B cell (primary cell): ENCODE results near the gene CNKSR3. TPM values are rescaled to one million over a fixed set of nuclear protein-coding genes. Genes with fewer than 3 reads are reported as not detected.
"Not testable (repeated sequence)": the region's sequence is repeated elsewhere in the genome, so short reads cannot be mapped to it uniquely, and the experiment has no call there.

ENCODE experiments used
- ATAC-seq: fragments of 200-7000 bp; cut with Tn5 transposase; one replicate; pipeline ENCODE4 v1.10.0; 2021; ENCODE audit warnings: low read depth, mild to moderate bottlenecking, moderate number of reproducible peaks, moderate library complexity
- CTCF ChIA-PET: fragments of 350-600 bp; sonication (Branson Sonifier 250); formaldehyde crosslinking; loops from one replicate; lab custom pipeline; 2021; ENCODE audit warnings: antibody characterized with exemption, inconsistent platforms; lab: Charles Lee
- POLR2A ChIA-PET: fragments of 350-600 bp; sonication (Branson Sonifier 250); formaldehyde crosslinking; loops from one replicate; lab custom pipeline; 2021; ENCODE audit warnings: antibody characterized with exemption; lab: Charles Lee
- DNase-seq: peaks from one replicate; pipeline ENCODE4 v3.0.0; 2013
- H2AFZ ChIP-seq: 2 replicates; pipeline ENCODE4 v1.6.1; 2012; ENCODE audit warnings: mild to moderate bottlenecking, low read depth, low read length; ENCODE audit not compliant: insufficient read depth, poor library complexity, severe bottlenecking
- H3K27ac ChIP-seq, 2 donors: 1 replicate in 1 of 2; 2 replicates in 1 of 2; pipeline ENCODE4 v1.5.1; 2012 to 2013; ENCODE audit warnings: low read length in 2 of 2, mild to moderate bottlenecking in 2 of 2, moderate library complexity in 1 of 2
- H3K27me3 ChIP-seq, 4 experiments: fragments of 200-600 bp in 1 of 4; sonication (generic) in 1 of 4; replicated peaks in 1 of 4; 1 replicate in 2 of 4; 2 replicates in 2 of 4; pipeline versions ENCODE4 v1.6.1 to v1.7.0; 2013 to 2016; ENCODE audit warnings: low read length in 3 of 4, mild to moderate bottlenecking in 2 of 4, mixed read lengths in 1 of 4, moderate library complexity in 1 of 4; ENCODE audit not compliant: insufficient read depth in 4 of 4, control insufficient read depth in 3 of 4; ENCODE audit errors: control extremely low read depth in 1 of 4
- H3K36me3 ChIP-seq, 2 experiments: replicated peaks in 1 of 2; 1 replicate in 1 of 2; 2 replicates in 1 of 2; pipeline versions ENCODE4 v1.6.1 to v1.7.1; 2013; ENCODE audit warnings: low read length in 1 of 2; ENCODE audit not compliant: insufficient read depth in 2 of 2, control insufficient read depth in 1 of 2; ENCODE audit errors: control extremely low read depth in 1 of 2, extremely low read depth in 1 of 2
- H3K4me1 ChIP-seq, 2 donors: fragments of 200-600 bp in 1 of 2; sonication (generic) in 1 of 2; 1 replicate in 1 of 2; 2 replicates in 1 of 2; pipeline versions ENCODE4 v1.5.1 to v1.6.1; 2013 to 2017; ENCODE audit warnings: low read length in 2 of 2; ENCODE audit not compliant: control insufficient read depth in 2 of 2, insufficient read depth in 2 of 2
- H3K4me2 ChIP-seq: replicated peaks from 2 replicates; pipeline ENCODE3; 2012; ENCODE audit warnings: mild to moderate bottlenecking, low read depth, low read length; ENCODE audit not compliant: poor library complexity, severe bottlenecking
- H3K4me3 ChIP-seq, 5 experiments: fragments of 200-600 bp in 1 of 5; sonication (generic) in 1 of 5; 1 replicate in 3 of 5; 2 replicates in 2 of 5; pipeline versions ENCODE4 v1.5.1 to v1.7.0; 2011 to 2016; ENCODE audit warnings: low read length in 4 of 5, mild to moderate bottlenecking in 4 of 5, low read depth in 2 of 5, control low read depth in 1 of 5, moderate library complexity in 1 of 5; ENCODE audit not compliant: insufficient read depth in 1 of 5; ENCODE audit errors: control extremely low read depth in 1 of 5, extremely low read depth in 1 of 5
- H3K79me2 ChIP-seq: fragments of 200-600 bp; sonication (generic); one replicate; pipeline ENCODE4 v1.6.0; 2016; ENCODE audit warnings: low read length; ENCODE audit not compliant: control insufficient read depth, insufficient read depth
- H3K9ac ChIP-seq: fragments of 200-600 bp; sonication (generic); 2 replicates; pipeline ENCODE4 v1.6.1; 2017; ENCODE audit warnings: mild to moderate bottlenecking, low read length, moderate library complexity
- H3K9me3 ChIP-seq, 3 donors: one replicate each; pipeline versions ENCODE4 v1.6.1 to v1.7.1; 2013; ENCODE audit warnings: low read length in 2 of 3; ENCODE audit not compliant: control insufficient read depth in 2 of 3, insufficient read depth in 1 of 3; ENCODE audit errors: control extremely low read depth in 1 of 3
- H4K20me1 ChIP-seq: 2 replicates; pipeline ENCODE4 v1.6.0; 2012; ENCODE audit warnings: mild to moderate bottlenecking, low read length; ENCODE audit not compliant: insufficient read depth, control insufficient read depth, poor library complexity, severe bottlenecking
- H3K27ac Mint-ChIP-seq: one replicate; pipeline ENCODE4 v1.8.0; 2021; ENCODE audit warnings: mixed read lengths
- H3K27me3 Mint-ChIP-seq: one replicate; pipeline ENCODE4 v1.8.0; 2021; ENCODE audit warnings: mixed read lengths
- H3K4me1 Mint-ChIP-seq: one replicate; pipeline ENCODE4 v1.8.0; 2021; ENCODE audit warnings: mixed read lengths
- H3K4me3 Mint-ChIP-seq: one replicate; pipeline ENCODE4 v1.8.0; 2021; ENCODE audit warnings: mixed read lengths
- H3K9me3 Mint-ChIP-seq: one replicate; pipeline ENCODE4 v1.8.0; 2022; ENCODE audit warnings: mixed read lengths; ENCODE audit not compliant: insufficient read depth
- CTCF ChIP-seq: fragments of 200-600 bp; IDR thresholded peaks from one replicate; pipeline ENCODE4 v1.8.0; 2022; ENCODE audit warnings: antibody characterized with exemption, mild to moderate bottlenecking
- EZH2 ChIP-seq: IDR thresholded peaks from 2 replicates; pipeline ENCODE4 v1.6.1; 2012; ENCODE audit warnings: borderline replicate concordance, low read depth, mild to moderate bottlenecking, moderate library complexity, low read length; ENCODE audit not compliant: insufficient read depth, poor library complexity, severe bottlenecking
- WGBS: methylation state at CpG from one replicate; pipeline ENCODE4 v1.1.5; 2013; ENCODE audit warnings: missing lambda C conversion rate; ENCODE audit not compliant: insufficient coverage; 5-methylcytosine and 5-hydroxymethylcytosine counted together
- intact Hi-C: fragments of 100-400 bp; cut with micrococcal nuclease; formaldehyde crosslinking; loops from one replicate; pipeline ENCODE4 v1.10.0; 2022
- polyA plus RNA-seq: library from polyadenylated mRNA; depleted of rRNA; stranded (reverse); fragments of >200 nt; gene quantifications from 2 replicates; pipeline ENCODE4 v1.2.3, GENCODE V29; 2012
- total RNA-seq, 2 donors: library from RNA; stranded (reverse); fragments of 120-200 nt in 1 of 2; gene quantifications; 1 replicate in 1 of 2; 2 replicates in 1 of 2; pipeline versions ENCODE4 v1.2.3 to v1.2.4, GENCODE V29; 2013 to 2022

The CNKSR3 gene
- total and polyA plus RNA-seq, 2 donors (not counting 1 experiment from before 2014, with no cell fraction given), result not detected

- no peaks in the 10 kb centered on the region for H3K9me3 Mint-ChIP-seq
- peaks cover 3% of the 10 kb centered on the region for H3K4me1 Mint-ChIP-seq
- intact Hi-C loops, result no loop called here
- no peak overlapping the region for H3K27ac Mint-ChIP-seq
- peaks cover 33% of the 10 kb centered on the region for H3K27me3 Mint-ChIP-seq
- Histone ChIP-seq H3K79me2 (no peaks in the 10 kb centered on the region), H3K9ac (no peak overlapping the region), H3K27me3 (peaks cover 0 to 10% (median 7%) of the 10 kb centered on the region in 4 experiments), H3K4me1 (no peaks in the 10 kb centered on the region), H3K36me3 (no peaks in the 10 kb centered on the region), H2AFZ (no peak overlapping the region), H3K9me3 (no peaks in the 10 kb centered on the region), H3K4me2 (no peak overlapping the region), H4K20me1 (no peaks in the 10 kb centered on the region), H3K4me3 (no peak overlapping the region), H3K27ac (no peak overlapping the region)
- ATAC-seq (no peak), DNase-seq (no peak)
- TF ChIP-seq CTCF (no peak), EZH2 (no peak)
- no peak overlapping the region for H3K4me3 Mint-ChIP-seq
- 82% methylated on average over 2 of the region's 5 CpGs for WGBS
- POLR2A ChIA-PET, result no interaction called here
- CTCF ChIA-PET, result interaction anchor here (1.4 kb wide), 1 partner anchor 11 kb away, joined by 3 read pairs; no protein-coding TSS in a partner anchor
Observed at GRCh38 chr6:154516276-154516675, 5.8 kb upstream of the CNKSR3 start.

GRCh38 chr6:154515826-154516225 lies 5.3 kb upstream of the CNKSR3 start:
- Histone ChIP-seq H3K4me2 (no peak overlapping the region), H4K20me1 (no peaks in the 10 kb centered on the region), H3K27ac (no peak overlapping the region), H3K79me2 (no peaks in the 10 kb centered on the region), H3K9me3 (no peaks in the 10 kb centered on the region), H3K27me3 (peaks cover 0 to 10% (median 7%) of the 10 kb centered on the region in 4 experiments), H3K4me3 (no peak overlapping the region), H2AFZ (no peak overlapping the region), H3K36me3 (no peaks in the 10 kb centered on the region), H3K4me1 (no peaks in the 10 kb centered on the region), H3K9ac (no peak overlapping the region)
- DNase-seq (no peak), ATAC-seq (no peak)
- no CpG with 5 or more reads among the region's 7 CpGs for WGBS
- CTCF ChIA-PET, result interaction anchor here (1.4 kb wide), 1 partner anchor 12 kb away, joined by 3 read pairs; no protein-coding TSS in a partner anchor
- POLR2A ChIA-PET, result no interaction called here
- no peak overlapping the region for H3K27ac Mint-ChIP-seq
- H3K27me3 Mint-ChIP-seq, result peaks cover 34% of the 10 kb centered on the region
- H3K4me3 Mint-ChIP-seq, result no peak overlapping the region
- peaks cover 4% of the 10 kb centered on the region for H3K4me1 Mint-ChIP-seq
- no peaks in the 10 kb centered on the region for H3K9me3 Mint-ChIP-seq
- TF ChIP-seq CTCF, result no peak
- no peak for TF ChIP-seq EZH2
- intact Hi-C loops, result no loop called here

GRCh38 chr6:154515076-154515475 lies 4.6 kb upstream of the CNKSR3 start:
- H3K27me3 ChIP-seq, result peaks cover 0 to 14% (median 9%) of the 10 kb centered on the region in 4 experiments
- H3K9ac ChIP-seq, H3K4me2 ChIP-seq, DNase-seq, H3K27ac Mint-ChIP-seq, H3K36me3 ChIP-seq, H3K4me3 ChIP-seq, H3K4me1 ChIP-seq, POLR2A ChIA-PET, H3K9me3 Mint-ChIP-seq, H3K4me1 Mint-ChIP-seq, H3K79me2 ChIP-seq, ATAC-seq, H3K9me3 ChIP-seq, H3K4me3 Mint-ChIP-seq, H4K20me1 ChIP-seq, H2AFZ ChIP-seq, intact Hi-C loops, H3K27ac ChIP-seq: not testable (repeated sequence)
- 83% methylated on average over 2 of the region's 3 CpGs for WGBS
- H3K27me3 Mint-ChIP-seq, result peaks cover 36% of the 10 kb centered on the region
- CTCF ChIA-PET, result interaction anchor here (1.4 kb wide), 1 partner anchor 12 kb away, joined by 3 read pairs; no protein-coding TSS in a partner anchor
